ENCODE data around the gene MFSD2B. TPM values are rescaled to one million over a fixed set of nuclear protein-coding genes. Genes with fewer than 3 reads are reported as not detected.

Gene MFSD2B
- total and polyA plus RNA-seq, 2 donors (not counting 3 experiments of a cell fraction or from before 2014, with no cell fraction given) = 0.29 to 0.82 TPM

DNA sequence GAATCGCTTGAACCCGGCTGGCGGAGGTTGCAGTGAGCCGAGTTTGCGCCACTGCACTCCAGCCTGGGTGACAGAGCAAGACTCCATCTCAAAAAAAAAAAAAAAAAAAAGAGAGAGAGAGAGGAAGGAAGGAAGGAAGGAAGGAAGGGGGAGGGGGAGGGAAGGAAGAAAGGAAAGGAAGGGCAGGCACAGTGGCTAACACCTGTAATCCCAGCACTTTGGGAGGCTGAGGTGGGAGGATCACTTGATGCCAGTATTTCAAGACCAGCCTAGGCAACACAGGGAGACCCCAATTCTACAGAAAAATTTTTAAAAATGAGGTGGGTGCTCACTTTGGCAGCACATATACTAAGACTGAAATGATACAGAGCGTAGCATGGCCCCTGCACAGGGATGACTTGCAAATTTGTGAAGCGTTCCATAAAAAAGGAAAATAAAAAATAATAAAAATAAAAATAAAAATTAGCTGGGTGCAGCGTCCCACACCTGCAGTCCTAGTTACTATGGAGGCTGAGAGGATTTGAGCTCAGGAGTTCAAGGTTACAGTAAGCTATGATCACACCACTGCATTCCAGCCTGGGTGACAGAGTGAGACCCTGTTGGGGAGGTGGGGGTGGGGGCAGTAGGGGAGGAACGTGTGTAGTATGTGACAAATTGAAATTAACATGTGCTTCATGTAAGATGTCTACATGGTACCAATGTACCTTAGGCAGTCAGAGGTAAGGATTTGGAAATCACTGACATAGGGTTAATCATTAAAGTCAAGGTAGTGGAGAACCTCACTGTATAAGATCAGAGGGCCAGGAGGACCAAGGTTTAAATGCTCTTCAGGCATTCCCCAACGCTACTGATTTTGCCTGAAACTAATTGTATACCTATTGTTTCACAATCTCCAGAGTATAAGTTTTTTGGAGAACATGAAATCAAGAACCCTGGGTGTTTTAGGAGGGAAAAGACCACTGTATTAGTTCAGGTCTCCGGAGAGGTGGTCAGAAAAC, 35.9 kb downstream of the MFSD2B start:
- Histone ChIP-seq H3K36me3 (ENCODE audit: control insufficient read depth in 2 of 2, extremely low read depth in 1 of 2, insufficient read depth in 2 of 2, low read length in 2 of 2) (no peaks in the 10 kb centered on the region), H3K4me3 (replicated peaks in 1 of 3; ENCODE audit: insufficient read depth in 1 of 3, low read depth in 1 of 3, low read length in 3 of 3) (peak overlapping the region in 2 of 3 experiments; percentile 89), H3K27ac (ENCODE audit: insufficient read depth, low read depth, low read length) (no peak overlapping the region), H3K4me2 (ENCODE audit: insufficient read depth, low read length) (peak overlapping the region; percentile 80), H3K9ac (replicated peaks; ENCODE audit: extremely low read depth, insufficient read depth, low read length) (peak overlapping the region; percentile 82), H3K4me1 (ENCODE audit: control insufficient read depth, extremely low read depth, insufficient read depth, low read length) (peaks cover 23% of the 10 kb centered on the region), H2AFZ (ENCODE audit: low read depth, low read length) (no peak overlapping the region), H4K20me1 (replicated peaks; ENCODE audit: control insufficient read depth, extremely low read depth, insufficient read depth, low read length) (no peaks in the 10 kb centered on the region), H3K79me2 (ENCODE audit: control insufficient read depth, insufficient read depth, low read length) (peaks cover 23% of the 10 kb centered on the region), H3K9me1 (replicated peaks; ENCODE audit: control insufficient read depth, extremely low read depth, insufficient read depth, low read length) (no peaks in the 10 kb centered on the region), H3K27me3 (ENCODE audit: control insufficient read depth in 2 of 2, insufficient read depth in 2 of 2, low read length in 2 of 2) (no peaks in the 10 kb centered on the region), H3K9me3 (replicated peaks; ENCODE audit: control insufficient read depth, insufficient read depth, low read length) (no peaks in the 10 kb centered on the region)
- ChIA-PET CTCF (no interaction called here), POLR2A (interaction anchor here (1.6 kb wide), 1 partner anchor 38 kb away, joined by 7 read pairs; no protein-coding TSS in a partner anchor)
- TF ChIP-seq EZH2 (IDR thresholded peaks at IDR 0.05; ENCODE audit: borderline replicate concordance, low read depth, low read length, severe bottlenecking) (no peak), JUN (IDR thresholded peaks at IDR 0.05; ENCODE audit: borderline replicate concordance, insufficient read depth, insufficient read length, low read depth) (no peak), MYC (IDR thresholded peaks at IDR 0.05; ENCODE audit: low read depth, low read length) (no peak)
- TF ChIP-seq, protein P1, sequence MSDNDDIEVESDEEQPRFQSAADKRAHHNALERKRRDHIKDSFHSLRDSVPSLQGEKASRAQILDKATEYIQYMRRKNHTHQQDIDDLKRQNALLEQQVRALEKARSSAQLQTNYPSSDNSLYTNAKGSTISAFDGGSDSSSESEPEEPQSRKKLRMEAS (IDR thresholded peaks at IDR 0.05; ENCODE audit: insufficient read depth, insufficient read length) = no peak
- FAIRE-seq = no peak
- dilution Hi-C loops (cut with MboI; ENCODE audit: extremely low pct_ligation_motif_present, low sequenced_read_pairs) (no loop called here), intact Hi-C loops (cut with micrococcal nuclease) (no loop called here)
- BruUV-seq (replicated peaks) = TSS peak; percentile 64
- DNase-seq (ENCODE audit: low read depth, low spot score) = no peak

DNA sequence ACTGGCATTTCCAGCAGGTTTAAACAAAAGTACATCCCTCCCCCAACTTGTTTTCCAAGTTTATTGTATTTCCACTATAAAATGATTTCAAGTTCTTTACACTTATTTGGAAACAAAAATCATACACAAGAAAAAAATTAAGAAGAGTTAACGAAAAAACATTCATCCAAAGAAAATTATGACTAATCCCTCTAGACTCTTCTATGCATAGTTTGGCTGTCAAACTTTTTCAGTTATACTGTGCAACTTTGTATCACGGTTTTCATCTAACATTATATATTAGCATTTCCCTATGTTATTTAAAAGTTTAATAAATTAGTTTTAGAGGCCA, 36.7 kb downstream of the MFSD2B start:
- Histone ChIP-seq H3K4me2 (ENCODE audit: insufficient read depth, low read length) (peak overlapping the region; percentile 80), H3K79me2 (ENCODE audit: control insufficient read depth, insufficient read depth, low read length) (peaks cover 22% of the 10 kb centered on the region), H3K4me1 (ENCODE audit: control insufficient read depth, extremely low read depth, insufficient read depth, low read length) (peaks cover 23% of the 10 kb centered on the region), H3K27ac (ENCODE audit: insufficient read depth, low read depth, low read length) (peak overlapping the region; percentile 36), H4K20me1 (replicated peaks; ENCODE audit: control insufficient read depth, extremely low read depth, insufficient read depth, low read length) (no peaks in the 10 kb centered on the region), H3K9ac (replicated peaks; ENCODE audit: extremely low read depth, insufficient read depth, low read length) (peak overlapping the region; percentile 82), H3K27me3 (ENCODE audit: control insufficient read depth in 2 of 2, insufficient read depth in 2 of 2, low read length in 2 of 2) (no peaks in the 10 kb centered on the region), H3K9me3 (replicated peaks; ENCODE audit: control insufficient read depth, insufficient read depth, low read length) (no peaks in the 10 kb centered on the region), H3K9me1 (replicated peaks; ENCODE audit: control insufficient read depth, extremely low read depth, insufficient read depth, low read length) (no peaks in the 10 kb centered on the region), H2AFZ (ENCODE audit: low read depth, low read length) (peak overlapping the region; percentile 90), H3K36me3 (ENCODE audit: control insufficient read depth in 2 of 2, extremely low read depth in 1 of 2, insufficient read depth in 2 of 2, low read length in 2 of 2) (no peaks in the 10 kb centered on the region), H3K4me3 (replicated peaks in 1 of 3; ENCODE audit: insufficient read depth in 1 of 3, low read depth in 1 of 3, low read length in 3 of 3) (peak overlapping the region; percentile 89 to 95 (median 89))
- CTCF ChIA-PET = interaction anchor here (1.2 to 1.8 kb wide), 5 partner anchors 30 to 222 kb away, joined by 3 to 14 read pairs (median 6); partner anchors contain the start of genes ATAD2B and SF3B6
- FAIRE-seq (no peak), DNase-seq (ENCODE audit: low read depth, low spot score) (peak; percentile 10)
- dilution Hi-C loops (cut with MboI; ENCODE audit: extremely low pct_ligation_motif_present, low sequenced_read_pairs) = no loop called here
- POLR2A ChIA-PET = interaction anchor here (1.0 to 1.6 kb wide), 3 partner anchors 10 to 119 kb away, joined by 4 to 15 read pairs (median 7); partner anchors contain the start of gene ATAD2B
- BruUV-seq (replicated peaks) = no TSS peak
- intact Hi-C loops (cut with micrococcal nuclease) = no loop called here
- TF ChIP-seq, protein P1 (IDR thresholded peaks at IDR 0.05; ENCODE audit: insufficient read depth, insufficient read length) = no peak
- TF ChIP-seq POLR2AphosphoS5 (IDR thresholded peaks at IDR 0.05; ENCODE audit: insufficient read depth, low read depth, low read length) = no peak
- TF ChIP-seq, protein P2, sequence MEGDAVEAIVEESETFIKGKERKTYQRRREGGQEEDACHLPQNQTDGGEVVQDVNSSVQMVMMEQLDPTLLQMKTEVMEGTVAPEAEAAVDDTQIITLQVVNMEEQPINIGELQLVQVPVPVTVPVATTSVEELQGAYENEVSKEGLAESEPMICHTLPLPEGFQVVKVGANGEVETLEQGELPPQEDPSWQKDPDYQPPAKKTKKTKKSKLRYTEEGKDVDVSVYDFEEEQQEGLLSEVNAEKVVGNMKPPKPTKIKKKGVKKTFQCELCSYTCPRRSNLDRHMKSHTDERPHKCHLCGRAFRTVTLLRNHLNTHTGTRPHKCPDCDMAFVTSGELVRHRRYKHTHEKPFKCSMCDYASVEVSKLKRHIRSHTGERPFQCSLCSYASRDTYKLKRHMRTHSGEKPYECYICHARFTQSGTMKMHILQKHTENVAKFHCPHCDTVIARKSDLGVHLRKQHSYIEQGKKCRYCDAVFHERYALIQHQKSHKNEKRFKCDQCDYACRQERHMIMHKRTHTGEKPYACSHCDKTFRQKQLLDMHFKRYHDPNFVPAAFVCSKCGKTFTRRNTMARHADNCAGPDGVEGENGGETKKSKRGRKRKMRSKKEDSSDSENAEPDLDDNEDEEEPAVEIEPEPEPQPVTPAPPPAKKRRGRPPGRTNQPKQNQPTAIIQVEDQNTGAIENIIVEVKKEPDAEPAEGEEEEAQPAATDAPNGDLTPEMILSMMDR (IDR thresholded peaks at IDR 0.05; ENCODE audit: extremely low read depth in 1 of 2, insufficient read depth in 1 of 2, low read depth in 1 of 2, low read length in 2 of 2) = no peak
- no peak for TF ChIP-seq MYC (IDR thresholded peaks at IDR 0.05; ENCODE audit: low read depth, low read length)
- no peak for TF ChIP-seq EZH2 (IDR thresholded peaks at IDR 0.05; ENCODE audit: borderline replicate concordance, low read depth, low read length, severe bottlenecking)
